ENCODE data around the gene NANOS2. TPM values are rescaled to one million over a fixed set of nuclear protein-coding genes. Genes with fewer than 3 reads are reported as not detected.

NANOS2 gene
- total and polyA plus RNA-seq, 2 of the 13 experiments (the other 11 are each of a cell fraction or from before 2014, with no cell fraction given), result not detected

DNA sequence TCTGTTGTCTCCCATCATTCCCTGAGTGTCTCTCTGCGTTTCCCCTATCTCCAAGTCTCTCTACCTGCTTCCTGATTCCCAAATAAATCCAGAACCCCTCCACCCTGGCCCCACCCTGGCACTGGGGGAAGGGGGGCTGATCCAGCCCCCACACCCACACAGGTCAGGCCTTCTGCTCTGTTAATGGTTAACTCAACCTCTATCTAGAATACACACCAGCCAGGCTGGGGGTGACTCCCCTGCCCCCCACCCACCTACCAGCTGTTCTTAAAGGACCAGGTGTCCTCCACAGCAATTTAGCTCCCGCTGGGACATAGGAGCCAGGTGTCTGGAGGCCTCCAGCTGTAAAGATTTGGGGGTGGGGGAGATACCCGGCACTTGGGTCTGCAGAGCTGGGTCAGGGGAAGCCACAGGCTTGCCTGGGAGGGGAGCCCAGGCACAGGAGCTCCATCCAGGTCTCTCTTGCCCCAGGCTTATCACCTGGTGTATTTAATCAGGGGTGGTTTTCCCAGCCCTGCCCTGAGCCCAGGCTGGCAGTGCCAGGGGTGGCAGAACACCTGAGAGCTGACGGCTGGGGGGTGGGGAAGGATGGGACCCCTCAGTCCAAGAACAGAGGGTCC, 32.6 kb downstream of the NANOS2 start (continued):
- TF ChIP-seq BORCS8-MEF2B (CRISPR knock-in tag; IDR thresholded peaks at IDR 0.05) (no peak), ZNF143 (CRISPR knock-in tag; IDR thresholded peaks at IDR 0.05) (peak; percentile 63; the same call in 1 of the 2 replicates), GFI1 (CRISPR knock-in tag; IDR thresholded peaks at IDR 0.05; ENCODE audit: borderline replicate concordance) (0 out of 2 replicates have a peak, but pooled peaks have one; percentile 30), SALL1 (CRISPR knock-in tag; IDR thresholded peaks at IDR 0.05) (peak; percentile 56; the same call in 1 of the 2 replicates), NFATC3 (CRISPR knock-in tag; IDR thresholded peaks at IDR 0.05) (0 out of 2 replicates have a peak, but pooled peaks have one; percentile 24), ZMYM4 (CRISPR knock-in tag; IDR thresholded peaks at IDR 0.05) (peak; percentile 62), NR0B2 (CRISPR knock-in tag; IDR thresholded peaks at IDR 0.05) (no peak), ZNF772 (CRISPR knock-in tag; IDR thresholded peaks at IDR 0.05) (no peak; the same call in 1 of the 2 replicates), SMAD3 (CRISPR knock-in tag; IDR thresholded peaks at IDR 0.05) (0 out of 2 replicates have a peak, but pooled peaks have one; percentile 23), KAT8 (CRISPR knock-in tag; IDR thresholded peaks at IDR 0.05) (peak; percentile 65), PRDM10 (CRISPR knock-in tag; IDR thresholded peaks at IDR 0.05; ENCODE audit: low read depth) (0 out of 2 replicates have a peak, but pooled peaks have one; percentile 24), MED1 (CRISPR knock-in tag; IDR thresholded peaks at IDR 0.05) (peak; percentile 88)
- TF ChIP-seq, protein P1, sequence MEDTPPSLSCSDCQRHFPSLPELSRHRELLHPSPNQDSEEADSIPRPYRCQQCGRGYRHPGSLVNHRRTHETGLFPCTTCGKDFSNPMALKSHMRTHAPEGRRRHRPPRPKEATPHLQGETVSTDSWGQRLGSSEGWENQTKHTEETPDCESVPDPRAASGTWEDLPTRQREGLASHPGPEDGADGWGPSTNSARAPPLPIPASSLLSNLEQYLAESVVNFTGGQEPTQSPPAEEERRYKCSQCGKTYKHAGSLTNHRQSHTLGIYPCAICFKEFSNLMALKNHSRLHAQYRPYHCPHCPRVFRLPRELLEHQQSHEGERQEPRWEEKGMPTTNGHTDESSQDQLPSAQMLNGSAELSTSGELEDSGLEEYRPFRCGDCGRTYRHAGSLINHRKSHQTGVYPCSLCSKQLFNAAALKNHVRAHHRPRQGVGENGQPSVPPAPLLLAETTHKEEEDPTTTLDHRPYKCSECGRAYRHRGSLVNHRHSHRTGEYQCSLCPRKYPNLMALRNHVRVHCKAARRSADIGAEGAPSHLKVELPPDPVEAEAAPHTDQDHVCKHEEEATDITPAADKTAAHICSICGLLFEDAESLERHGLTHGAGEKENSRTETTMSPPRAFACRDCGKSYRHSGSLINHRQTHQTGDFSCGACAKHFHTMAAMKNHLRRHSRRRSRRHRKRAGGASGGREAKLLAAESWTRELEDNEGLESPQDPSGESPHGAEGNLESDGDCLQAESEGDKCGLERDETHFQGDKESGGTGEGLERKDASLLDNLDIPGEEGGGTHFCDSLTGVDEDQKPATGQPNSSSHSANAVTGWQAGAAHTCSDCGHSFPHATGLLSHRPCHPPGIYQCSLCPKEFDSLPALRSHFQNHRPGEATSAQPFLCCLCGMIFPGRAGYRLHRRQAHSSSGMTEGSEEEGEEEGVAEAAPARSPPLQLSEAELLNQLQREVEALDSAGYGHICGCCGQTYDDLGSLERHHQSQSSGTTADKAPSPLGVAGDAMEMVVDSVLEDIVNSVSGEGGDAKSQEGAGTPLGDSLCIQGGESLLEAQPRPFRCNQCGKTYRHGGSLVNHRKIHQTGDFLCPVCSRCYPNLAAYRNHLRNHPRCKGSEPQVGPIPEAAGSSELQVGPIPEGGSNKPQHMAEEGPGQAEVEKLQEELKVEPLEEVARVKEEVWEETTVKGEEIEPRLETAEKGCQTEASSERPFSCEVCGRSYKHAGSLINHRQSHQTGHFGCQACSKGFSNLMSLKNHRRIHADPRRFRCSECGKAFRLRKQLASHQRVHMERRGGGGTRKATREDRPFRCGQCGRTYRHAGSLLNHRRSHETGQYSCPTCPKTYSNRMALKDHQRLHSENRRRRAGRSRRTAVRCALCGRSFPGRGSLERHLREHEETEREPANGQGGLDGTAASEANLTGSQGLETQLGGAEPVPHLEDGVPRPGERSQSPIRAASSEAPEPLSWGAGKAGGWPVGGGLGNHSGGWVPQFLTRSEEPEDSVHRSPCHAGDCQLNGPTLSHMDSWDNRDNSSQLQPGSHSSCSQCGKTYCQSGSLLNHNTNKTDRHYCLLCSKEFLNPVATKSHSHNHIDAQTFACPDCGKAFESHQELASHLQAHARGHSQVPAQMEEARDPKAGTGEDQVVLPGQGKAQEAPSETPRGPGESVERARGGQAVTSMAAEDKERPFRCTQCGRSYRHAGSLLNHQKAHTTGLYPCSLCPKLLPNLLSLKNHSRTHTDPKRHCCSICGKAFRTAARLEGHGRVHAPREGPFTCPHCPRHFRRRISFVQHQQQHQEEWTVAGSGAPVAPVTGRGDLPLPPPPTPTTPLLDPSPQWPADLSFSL (CRISPR knock-in tag; IDR thresholded peaks at IDR 0.05), result 0 out of 2 replicates have a peak, but pooled peaks have one; percentile 24
- TF ChIP-seq, protein P2, sequence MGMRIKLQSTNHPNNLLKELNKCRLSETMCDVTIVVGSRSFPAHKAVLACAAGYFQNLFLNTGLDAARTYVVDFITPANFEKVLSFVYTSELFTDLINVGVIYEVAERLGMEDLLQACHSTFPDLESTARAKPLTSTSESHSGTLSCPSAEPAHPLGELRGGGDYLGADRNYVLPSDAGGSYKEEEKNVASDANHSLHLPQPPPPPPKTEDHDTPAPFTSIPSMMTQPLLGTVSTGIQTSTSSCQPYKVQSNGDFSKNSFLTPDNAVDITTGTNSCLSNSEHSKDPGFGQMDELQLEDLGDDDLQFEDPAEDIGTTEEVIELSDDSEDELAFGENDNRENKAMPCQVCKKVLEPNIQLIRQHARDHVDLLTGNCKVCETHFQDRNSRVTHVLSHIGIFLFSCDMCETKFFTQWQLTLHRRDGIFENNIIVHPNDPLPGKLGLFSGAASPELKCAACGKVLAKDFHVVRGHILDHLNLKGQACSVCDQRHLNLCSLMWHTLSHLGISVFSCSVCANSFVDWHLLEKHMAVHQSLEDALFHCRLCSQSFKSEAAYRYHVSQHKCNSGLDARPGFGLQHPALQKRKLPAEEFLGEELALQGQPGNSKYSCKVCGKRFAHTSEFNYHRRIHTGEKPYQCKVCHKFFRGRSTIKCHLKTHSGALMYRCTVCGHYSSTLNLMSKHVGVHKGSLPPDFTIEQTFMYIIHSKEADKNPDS (CRISPR knock-in tag; IDR thresholded peaks at IDR 0.05), result no peak
- TF ChIP-seq, protein P3, sequence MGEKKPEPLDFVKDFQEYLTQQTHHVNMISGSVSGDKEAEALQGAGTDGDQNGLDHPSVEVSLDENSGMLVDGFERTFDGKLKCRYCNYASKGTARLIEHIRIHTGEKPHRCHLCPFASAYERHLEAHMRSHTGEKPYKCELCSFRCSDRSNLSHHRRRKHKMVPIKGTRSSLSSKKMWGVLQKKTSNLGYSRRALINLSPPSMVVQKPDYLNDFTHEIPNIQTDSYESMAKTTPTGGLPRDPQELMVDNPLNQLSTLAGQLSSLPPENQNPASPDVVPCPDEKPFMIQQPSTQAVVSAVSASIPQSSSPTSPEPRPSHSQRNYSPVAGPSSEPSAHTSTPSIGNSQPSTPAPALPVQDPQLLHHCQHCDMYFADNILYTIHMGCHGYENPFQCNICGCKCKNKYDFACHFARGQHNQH (CRISPR knock-in tag; IDR thresholded peaks at IDR 0.05), result peak; percentile 71; the same call in 1 of the 2 replicates

Measured in HepG2 (cell line).